Astrocyte (in vitro differentiated cells and primary cell): ENCODE measurements around the gene DDAH1. TPM values are rescaled to one million over a fixed set of nuclear protein-coding genes. Genes with fewer than 3 reads are reported as not detected.

Experiments
- DNase-seq: peaks from one replicate; pipeline ENCODE4 v3.0.0-alpha.2; 2010; ENCODE audit warnings: low read depth
- FAIRE-seq: peaks from 2 replicates; lab custom pipeline; 2011; peaks lifted over from hg19 to GRCh38; lab: Jason Lieb, UNC
- H2AFZ ChIP-seq: 2 replicates; pipeline ENCODE4 v1.6.0; 2012; ENCODE audit warnings: low read depth, low read length, inconsistent platforms
- H3K27ac ChIP-seq: 2 replicates; pipeline ENCODE4 v1.5.1; 2011; ENCODE audit warnings: low read depth, low read length, inconsistent platforms
- H3K27me3 ChIP-seq: 2 replicates; pipeline ENCODE4 v1.6.0; 2011; ENCODE audit warnings: low read length, inconsistent platforms; ENCODE audit not compliant: insufficient read depth
- H3K36me3 ChIP-seq: 2 replicates; pipeline ENCODE4 v1.5.1; 2011; ENCODE audit warnings: low read length, inconsistent platforms; ENCODE audit not compliant: insufficient read depth
- H3K4me1 ChIP-seq: 2 replicates; pipeline ENCODE4 v1.5.1; 2011; ENCODE audit warnings: low read length, inconsistent platforms; ENCODE audit not compliant: insufficient read depth
- H3K4me2 ChIP-seq: 2 replicates; pipeline ENCODE4 v1.6.0; 2012; ENCODE audit warnings: low read length, inconsistent platforms
- H3K4me3 ChIP-seq: 2 replicates; pipeline ENCODE4 v1.5.1; 2011; ENCODE audit warnings: low read depth, mild to moderate bottlenecking, low read length, inconsistent platforms; ENCODE audit not compliant: insufficient read depth
- H3K79me2 ChIP-seq: 2 replicates; pipeline ENCODE4 v1.6.0; 2012; ENCODE audit warnings: mild to moderate bottlenecking, low read length, inconsistent platforms; ENCODE audit not compliant: insufficient read depth
- H3K9ac ChIP-seq: 2 replicates; pipeline ENCODE4 v1.6.0; 2012; ENCODE audit warnings: mild to moderate bottlenecking, low read length, inconsistent platforms
- H3K9me3 ChIP-seq: 2 replicates; pipeline ENCODE4 v1.5.1; 2012; ENCODE audit warnings: low read depth, mild to moderate bottlenecking, low read length, inconsistent platforms; ENCODE audit not compliant: insufficient read depth
- H4K20me1 ChIP-seq: 2 replicates; pipeline ENCODE4 v1.6.0; 2012; ENCODE audit warnings: low read length, inconsistent platforms; ENCODE audit not compliant: insufficient read depth
- H3K27ac Mint-ChIP-seq: one replicate; pipeline ENCODE4 v1.8.0; 2021; ENCODE audit warnings: mild to moderate bottlenecking, mixed read lengths; ENCODE audit not compliant: unreplicated experiment
- H3K27me3 Mint-ChIP-seq: one replicate; pipeline ENCODE4 v1.8.0; 2021; ENCODE audit warnings: low read depth, mixed read lengths; ENCODE audit not compliant: unreplicated experiment
- H3K36me3 Mint-ChIP-seq: one replicate; pipeline ENCODE4 v1.8.0; 2021; ENCODE audit warnings: low read depth, mixed read lengths; ENCODE audit not compliant: unreplicated experiment
- H3K4me1 Mint-ChIP-seq: one replicate; pipeline ENCODE4 v1.8.0; 2021; ENCODE audit warnings: low read depth, mixed read lengths; ENCODE audit not compliant: unreplicated experiment
- H3K4me3 Mint-ChIP-seq: one replicate; pipeline ENCODE4 v1.8.0; 2021; ENCODE audit warnings: mild to moderate bottlenecking, moderate library complexity, mixed read lengths; ENCODE audit not compliant: unreplicated experiment
- H3K9me3 Mint-ChIP-seq: one replicate; pipeline ENCODE4 v1.8.0; 2021; ENCODE audit warnings: mild to moderate bottlenecking, mixed read lengths; ENCODE audit not compliant: unreplicated experiment
- CTCF ChIP-seq: IDR thresholded peaks from 2 replicates; pipeline ENCODE4 v1.5.1; 2011; ENCODE audit warnings: low read depth, mild to moderate bottlenecking, inconsistent platforms, low read length, moderate library complexity; ENCODE audit not compliant: insufficient read depth
- EZH2 ChIP-seq: IDR thresholded peaks from 2 replicates; pipeline ENCODE4 v1.6.1; 2012; ENCODE audit warnings: mild to moderate bottlenecking, low read length, inconsistent platforms; ENCODE audit not compliant: insufficient read depth
- total RNA-seq: library from RNA; stranded (reverse); gene quantifications from 2 replicates; pipeline ENCODE4 v1.2.1, GENCODE V29; 2021

Gene DDAH1
- total RNA-seq, 1 donor from 2014 or later = 112 TPM

GRCh38 chr1:85323770-85324169, 141.2 kb downstream of the DDAH1 start:
- Histone ChIP-seq H3K4me2 (no peak overlapping the region), H3K36me3 (peaks cover 4% of the 10 kb centered on the region), H3K27ac (peak overlapping the region; percentile 93), H3K27me3 (no peaks in the 10 kb centered on the region), H2AFZ (no peak overlapping the region), H3K79me2 (peaks cover 23% of the 10 kb centered on the region), H3K9ac (no peak overlapping the region), H3K4me3 (no peak overlapping the region), H4K20me1 (no peaks in the 10 kb centered on the region), H3K9me3 (no peaks in the 10 kb centered on the region), H3K4me1 (peaks cover 59% of the 10 kb centered on the region)
- peaks cover 8% of the 10 kb centered on the region for H3K36me3 Mint-ChIP-seq
- DNase-seq (no peak), FAIRE-seq (no peak)
- peak overlapping the region; percentile 29 for H3K27ac Mint-ChIP-seq
- H3K4me1 Mint-ChIP-seq = peaks cover 57% of the 10 kb centered on the region
- H3K9me3 Mint-ChIP-seq = no peaks in the 10 kb centered on the region
- H3K4me3 Mint-ChIP-seq = no peak overlapping the region
- TF ChIP-seq EZH2 = no peak
- no peak for TF ChIP-seq CTCF
- no peaks in the 10 kb centered on the region for H3K27me3 Mint-ChIP-seq

- Histone ChIP-seq H3K4me2 (no peak overlapping the region), H3K4me3 (no peak overlapping the region), H2AFZ (no peak overlapping the region), H3K9me3 (no peaks in the 10 kb centered on the region), H3K36me3 (peaks cover 4% of the 10 kb centered on the region), H3K4me1 (peaks cover 56% of the 10 kb centered on the region), H3K79me2 (peaks cover 12% of the 10 kb centered on the region), H3K27ac (peak overlapping the region; percentile 93), H4K20me1 (no peaks in the 10 kb centered on the region), H3K27me3 (no peaks in the 10 kb centered on the region), H3K9ac (peak overlapping the region; percentile 10)
- DNase-seq (peak; percentile 48), FAIRE-seq (no peak)
- no peaks in the 10 kb centered on the region for H3K27me3 Mint-ChIP-seq
- no peak overlapping the region for H3K4me3 Mint-ChIP-seq
- no peak overlapping the region for H3K27ac Mint-ChIP-seq
- H3K4me1 Mint-ChIP-seq = peaks cover 56% of the 10 kb centered on the region
- H3K9me3 Mint-ChIP-seq = no peaks in the 10 kb centered on the region
- TF ChIP-seq CTCF (no peak), EZH2 (no peak)
- H3K36me3 Mint-ChIP-seq = peaks cover 8% of the 10 kb centered on the region
Measured at GRCh38 chr1:85322655-85323054, 142.3 kb downstream of the DDAH1 start.

- DNase-seq (peak; percentile 79), FAIRE-seq (peak; percentile 37)
- H3K36me3 Mint-ChIP-seq = peaks cover 11% of the 10 kb centered on the region
- TF ChIP-seq CTCF (no peak), EZH2 (no peak)
- no peaks in the 10 kb centered on the region for H3K9me3 Mint-ChIP-seq
- Histone ChIP-seq H2AFZ (no peak overlapping the region), H3K27me3 (no peaks in the 10 kb centered on the region), H3K79me2 (peaks cover 2% of the 10 kb centered on the region), H3K9ac (peak overlapping the region; percentile 38), H3K36me3 (peaks cover 4% of the 10 kb centered on the region), H4K20me1 (no peaks in the 10 kb centered on the region), H3K4me3 (no peak overlapping the region), H3K4me1 (peaks cover 56% of the 10 kb centered on the region), H3K27ac (peak overlapping the region; percentile 93), H3K4me2 (peak overlapping the region; percentile 29), H3K9me3 (no peaks in the 10 kb centered on the region)
- peak overlapping the region; percentile 88 for H3K27ac Mint-ChIP-seq
- H3K27me3 Mint-ChIP-seq = no peaks in the 10 kb centered on the region
- H3K4me3 Mint-ChIP-seq = no peak overlapping the region
- peaks cover 59% of the 10 kb centered on the region for H3K4me1 Mint-ChIP-seq
Measured at GRCh38 chr1:85321237-85321964, 143.6 kb downstream of the DDAH1 start.
